WTC11 (cell line): Measurements from ENCODE around the gene MAST4. TPM values are rescaled to one million over a fixed set of nuclear protein-coding genes. Genes with fewer than 3 reads are reported as not detected.

Experiments used
- ATAC-seq: fragments of 200-7000 bp; cut with Tn5 transposase; 2 replicates; pipeline ENCODE4 v1.10.0; 2021; ENCODE audit warnings: mild to moderate bottlenecking, moderate library complexity
- CTCF ChIA-PET: fragments of 300-600 bp; sonication (Branson Sonifier 250); formaldehyde crosslinking; loops from one replicate; lab custom pipeline; 2021; ENCODE audit warnings: antibody characterized with exemption; lab: Charles Lee
- POLR2A ChIA-PET: fragments of 350-600 bp; sonication (Branson Sonifier 250); formaldehyde crosslinking; loops from one replicate; lab custom pipeline; 2021; ENCODE audit warnings: antibody characterized with exemption; lab: Charles Lee
- DNase-seq: peaks from one replicate; pipeline ENCODE4 v3.0.0; 2021; ENCODE audit warnings: low spot score
- H3K27ac Mint-ChIP-seq: 2 replicates; pipeline ENCODE4 v1.8.0; 2021; ENCODE audit warnings: mixed read lengths
- H3K27me3 Mint-ChIP-seq: 2 replicates; pipeline ENCODE4 v1.8.0; 2021; ENCODE audit warnings: low read depth, mild to moderate bottlenecking, moderate library complexity, mixed read lengths
- H3K36me3 Mint-ChIP-seq: 2 replicates; pipeline ENCODE4 v1.8.0; 2021; ENCODE audit warnings: mixed read lengths
- H3K4me1 Mint-ChIP-seq: 2 replicates; pipeline ENCODE4 v1.8.0; 2022; ENCODE audit warnings: mixed read lengths
- H3K4me3 Mint-ChIP-seq: 2 replicates; pipeline ENCODE4 v1.8.0; 2021; ENCODE audit warnings: mild to moderate bottlenecking, moderate library complexity, mixed read lengths
- H3K9me3 Mint-ChIP-seq: 2 replicates; pipeline ENCODE4 v1.8.0; 2021; ENCODE audit warnings: mixed read lengths
- ATF1 ChIP-seq: sonication (generic); formaldehyde crosslinking; IDR thresholded peaks from 2 replicates; pipeline ENCODE4 v1.8.1; 2023; ENCODE audit warnings: mild to moderate bottlenecking, moderate library complexity, missing genetic modification reagents
- EMX1 ChIP-seq: fragments of 250-450 bp; sonication (Bioruptor Pico); IDR thresholded peaks from 2 replicates; pipeline ENCODE4 v1.8.0; 2021; ENCODE audit warnings: mild to moderate bottlenecking
- ESRRA ChIP-seq: sonication (generic); formaldehyde crosslinking; IDR thresholded peaks from 2 replicates; pipeline ENCODE4 v1.8.1; 2022; ENCODE audit warnings: mild to moderate bottlenecking, missing genetic modification reagents, borderline replicate concordance
- HMGA2 ChIP-seq: fragments of 250-450 bp; sonication (Bioruptor Pico); IDR thresholded peaks from 2 replicates; pipeline ENCODE4 v1.4.0; 2021; ENCODE audit warnings: mild to moderate bottlenecking, moderate library complexity
- IRF2 ChIP-seq: sonication (generic); formaldehyde crosslinking; IDR thresholded peaks from 2 replicates; pipeline ENCODE4 v1.8.0; 2022; ENCODE audit warnings: low read depth, missing genetic modification reagents, borderline replicate concordance
- KAT7 ChIP-seq: sonication (generic); formaldehyde crosslinking; IDR thresholded peaks from 2 replicates; pipeline ENCODE4 v1.8.1; 2023; ENCODE audit warnings: missing genetic modification reagents, mild to moderate bottlenecking, borderline replicate concordance
- NFE2L1 ChIP-seq: sonication (generic); formaldehyde crosslinking; IDR thresholded peaks from 2 replicates; pipeline ENCODE4 v1.8.1; 2023; ENCODE audit warnings: missing genetic modification reagents
- OVOL2 ChIP-seq: fragments of 250-450 bp; sonication (Bioruptor Pico); IDR thresholded peaks from 2 replicates; pipeline ENCODE4 v1.9.0; 2021; ENCODE audit warnings: mild to moderate bottlenecking, borderline replicate concordance
- SMAD4 ChIP-seq: sonication (generic); formaldehyde crosslinking; IDR thresholded peaks from 2 replicates; pipeline ENCODE4 v1.8.0; 2022; ENCODE audit warnings: mild to moderate bottlenecking, missing genetic modification reagents
- ZBTB21 ChIP-seq: sonication (generic); formaldehyde crosslinking; IDR thresholded peaks from 2 replicates; pipeline ENCODE4 v1.8.1; 2023; ENCODE audit warnings: mild to moderate bottlenecking, missing genetic modification reagents, borderline replicate concordance
- ZNF219 ChIP-seq: sonication (generic); formaldehyde crosslinking; IDR thresholded peaks from 2 replicates; pipeline ENCODE4 v1.8.0; 2023; ENCODE audit warnings: missing genetic modification reagents, mild to moderate bottlenecking, borderline replicate concordance
- ZNF317 ChIP-seq: sonication (generic); formaldehyde crosslinking; IDR thresholded peaks from 2 replicates; pipeline ENCODE4 v1.8.1; 2023; ENCODE audit warnings: low read depth, mild to moderate bottlenecking, moderate library complexity, missing genetic modification reagents, borderline replicate concordance
- total RNA-seq: library from RNA; stranded (reverse); gene quantifications from 3 replicates; pipeline ENCODE4 v1.2.3, GENCODE V29; 2021
- TF ChIP-seq, protein P1 (sequence below): sonication (generic); formaldehyde crosslinking; IDR thresholded peaks from 2 replicates; pipeline ENCODE4 v1.8.1; 2023; ENCODE audit warnings: mild to moderate bottlenecking, missing genetic modification reagents, moderate library complexity
- TF ChIP-seq, protein P2 (sequence below): sonication (generic); formaldehyde crosslinking; IDR thresholded peaks from 2 replicates; pipeline ENCODE4 v1.8.1; 2022; ENCODE audit warnings: mild to moderate bottlenecking, missing genetic modification reagents, moderate library complexity, borderline replicate concordance
- TF ChIP-seq, protein P3 (sequence below): sonication (generic); formaldehyde crosslinking; IDR thresholded peaks from 2 replicates; pipeline ENCODE4 v1.8.1; 2023; ENCODE audit warnings: mild to moderate bottlenecking, missing genetic modification reagents, borderline replicate concordance
- TF ChIP-seq, protein P4 (sequence below): sonication (generic); formaldehyde crosslinking; conservative IDR thresholded peaks from 2 replicates; pipeline ENCODE4 v1.8.1; 2023; ENCODE audit warnings: mild to moderate bottlenecking, low read depth, missing genetic modification reagents, moderate library complexity
- TF ChIP-seq, protein P5 (sequence below): fragments of 250-450 bp; sonication (Bioruptor Pico); IDR thresholded peaks from 2 replicates; pipeline ENCODE4 v2.1.2; 2022; ENCODE audit warnings: mild to moderate bottlenecking, moderate library complexity
- TF ChIP-seq, protein P6 (sequence below): sonication (generic); formaldehyde crosslinking; IDR thresholded peaks from 2 replicates; pipeline ENCODE4 v1.8.0; 2023; ENCODE audit warnings: missing genetic modification reagents
- TF ChIP-seq, protein P7 (sequence below): sonication (generic); formaldehyde crosslinking; IDR thresholded peaks from 2 replicates; pipeline ENCODE4 v1.8.0; 2022; ENCODE audit warnings: mild to moderate bottlenecking, missing genetic modification reagents
- TF ChIP-seq, protein P8 (sequence below): fragments of 250-450 bp; sonication (Bioruptor Pico); IDR thresholded peaks from 2 replicates; pipeline ENCODE4 v1.9.0; 2021; ENCODE audit warnings: moderate library complexity, mild to moderate bottlenecking, inconsistent platforms, borderline replicate concordance
- TF ChIP-seq, protein P9 (sequence below): sonication (generic); formaldehyde crosslinking; IDR thresholded peaks from 2 replicates; pipeline ENCODE4 v1.8.1; 2023; ENCODE audit warnings: mild to moderate bottlenecking, missing genetic modification reagents

Gene MAST4
- total RNA-seq, 1 experiment from 2014 or later: 8.0 TPM

DNA sequence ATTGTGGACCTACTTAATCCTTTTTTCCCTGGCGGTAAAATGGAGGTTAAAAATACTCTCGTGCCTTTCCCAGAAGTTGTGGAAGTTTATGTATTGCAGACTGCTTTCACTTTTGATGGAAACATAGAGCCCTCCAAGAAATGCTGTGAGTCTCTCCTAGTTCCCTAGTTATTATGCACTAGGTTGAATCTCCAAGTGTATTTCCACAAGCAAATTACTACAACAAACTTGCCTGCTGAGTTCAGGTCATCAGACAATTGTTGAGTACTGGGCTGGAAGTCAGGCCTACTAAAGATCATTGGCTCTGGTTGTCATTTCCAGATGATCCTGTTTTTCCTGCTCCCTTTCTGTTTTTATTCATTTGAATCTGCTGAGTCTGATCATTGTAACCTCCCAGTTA is 496.3 kb downstream of the MAST4 start:
- TF ChIP-seq, protein P1, sequence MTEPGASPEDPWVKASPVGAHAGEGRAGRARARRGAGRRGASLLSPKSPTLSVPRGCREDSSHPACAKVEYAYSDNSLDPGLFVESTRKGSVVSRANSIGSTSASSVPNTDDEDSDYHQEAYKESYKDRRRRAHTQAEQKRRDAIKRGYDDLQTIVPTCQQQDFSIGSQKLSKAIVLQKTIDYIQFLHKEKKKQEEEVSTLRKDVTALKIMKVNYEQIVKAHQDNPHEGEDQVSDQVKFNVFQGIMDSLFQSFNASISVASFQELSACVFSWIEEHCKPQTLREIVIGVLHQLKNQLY: no peak
- no peak for TF ChIP-seq ESRRA (CRISPR knock-in tag)
- TF ChIP-seq, protein P2, sequence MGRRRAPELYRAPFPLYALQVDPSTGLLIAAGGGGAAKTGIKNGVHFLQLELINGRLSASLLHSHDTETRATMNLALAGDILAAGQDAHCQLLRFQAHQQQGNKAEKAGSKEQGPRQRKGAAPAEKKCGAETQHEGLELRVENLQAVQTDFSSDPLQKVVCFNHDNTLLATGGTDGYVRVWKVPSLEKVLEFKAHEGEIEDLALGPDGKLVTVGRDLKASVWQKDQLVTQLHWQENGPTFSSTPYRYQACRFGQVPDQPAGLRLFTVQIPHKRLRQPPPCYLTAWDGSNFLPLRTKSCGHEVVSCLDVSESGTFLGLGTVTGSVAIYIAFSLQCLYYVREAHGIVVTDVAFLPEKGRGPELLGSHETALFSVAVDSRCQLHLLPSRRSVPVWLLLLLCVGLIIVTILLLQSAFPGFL (CRISPR knock-in tag): no peak
- TF ChIP-seq, protein P3, sequence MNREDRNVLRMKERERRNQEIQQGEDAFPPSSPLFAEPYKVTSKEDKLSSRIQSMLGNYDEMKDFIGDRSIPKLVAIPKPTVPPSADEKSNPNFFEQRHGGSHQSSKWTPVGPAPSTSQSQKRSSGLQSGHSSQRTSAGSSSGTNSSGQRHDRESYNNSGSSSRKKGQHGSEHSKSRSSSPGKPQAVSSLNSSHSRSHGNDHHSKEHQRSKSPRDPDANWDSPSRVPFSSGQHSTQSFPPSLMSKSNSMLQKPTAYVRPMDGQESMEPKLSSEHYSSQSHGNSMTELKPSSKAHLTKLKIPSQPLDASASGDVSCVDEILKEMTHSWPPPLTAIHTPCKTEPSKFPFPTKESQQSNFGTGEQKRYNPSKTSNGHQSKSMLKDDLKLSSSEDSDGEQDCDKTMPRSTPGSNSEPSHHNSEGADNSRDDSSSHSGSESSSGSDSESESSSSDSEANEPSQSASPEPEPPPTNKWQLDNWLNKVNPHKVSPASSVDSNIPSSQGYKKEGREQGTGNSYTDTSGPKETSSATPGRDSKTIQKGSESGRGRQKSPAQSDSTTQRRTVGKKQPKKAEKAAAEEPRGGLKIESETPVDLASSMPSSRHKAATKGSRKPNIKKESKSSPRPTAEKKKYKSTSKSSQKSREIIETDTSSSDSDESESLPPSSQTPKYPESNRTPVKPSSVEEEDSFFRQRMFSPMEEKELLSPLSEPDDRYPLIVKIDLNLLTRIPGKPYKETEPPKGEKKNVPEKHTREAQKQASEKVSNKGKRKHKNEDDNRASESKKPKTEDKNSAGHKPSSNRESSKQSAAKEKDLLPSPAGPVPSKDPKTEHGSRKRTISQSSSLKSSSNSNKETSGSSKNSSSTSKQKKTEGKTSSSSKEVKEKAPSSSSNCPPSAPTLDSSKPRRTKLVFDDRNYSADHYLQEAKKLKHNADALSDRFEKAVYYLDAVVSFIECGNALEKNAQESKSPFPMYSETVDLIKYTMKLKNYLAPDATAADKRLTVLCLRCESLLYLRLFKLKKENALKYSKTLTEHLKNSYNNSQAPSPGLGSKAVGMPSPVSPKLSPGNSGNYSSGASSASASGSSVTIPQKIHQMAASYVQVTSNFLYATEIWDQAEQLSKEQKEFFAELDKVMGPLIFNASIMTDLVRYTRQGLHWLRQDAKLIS (CRISPR knock-in tag): no peak
- TF ChIP-seq, protein P4, sequence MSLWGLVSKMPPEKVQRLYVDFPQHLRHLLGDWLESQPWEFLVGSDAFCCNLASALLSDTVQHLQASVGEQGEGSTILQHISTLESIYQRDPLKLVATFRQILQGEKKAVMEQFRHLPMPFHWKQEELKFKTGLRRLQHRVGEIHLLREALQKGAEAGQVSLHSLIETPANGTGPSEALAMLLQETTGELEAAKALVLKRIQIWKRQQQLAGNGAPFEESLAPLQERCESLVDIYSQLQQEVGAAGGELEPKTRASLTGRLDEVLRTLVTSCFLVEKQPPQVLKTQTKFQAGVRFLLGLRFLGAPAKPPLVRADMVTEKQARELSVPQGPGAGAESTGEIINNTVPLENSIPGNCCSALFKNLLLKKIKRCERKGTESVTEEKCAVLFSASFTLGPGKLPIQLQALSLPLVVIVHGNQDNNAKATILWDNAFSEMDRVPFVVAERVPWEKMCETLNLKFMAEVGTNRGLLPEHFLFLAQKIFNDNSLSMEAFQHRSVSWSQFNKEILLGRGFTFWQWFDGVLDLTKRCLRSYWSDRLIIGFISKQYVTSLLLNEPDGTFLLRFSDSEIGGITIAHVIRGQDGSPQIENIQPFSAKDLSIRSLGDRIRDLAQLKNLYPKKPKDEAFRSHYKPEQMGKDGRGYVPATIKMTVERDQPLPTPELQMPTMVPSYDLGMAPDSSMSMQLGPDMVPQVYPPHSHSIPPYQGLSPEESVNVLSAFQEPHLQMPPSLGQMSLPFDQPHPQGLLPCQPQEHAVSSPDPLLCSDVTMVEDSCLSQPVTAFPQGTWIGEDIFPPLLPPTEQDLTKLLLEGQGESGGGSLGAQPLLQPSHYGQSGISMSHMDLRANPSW (CRISPR knock-in tag): no peak
- TF ChIP-seq, protein P5, sequence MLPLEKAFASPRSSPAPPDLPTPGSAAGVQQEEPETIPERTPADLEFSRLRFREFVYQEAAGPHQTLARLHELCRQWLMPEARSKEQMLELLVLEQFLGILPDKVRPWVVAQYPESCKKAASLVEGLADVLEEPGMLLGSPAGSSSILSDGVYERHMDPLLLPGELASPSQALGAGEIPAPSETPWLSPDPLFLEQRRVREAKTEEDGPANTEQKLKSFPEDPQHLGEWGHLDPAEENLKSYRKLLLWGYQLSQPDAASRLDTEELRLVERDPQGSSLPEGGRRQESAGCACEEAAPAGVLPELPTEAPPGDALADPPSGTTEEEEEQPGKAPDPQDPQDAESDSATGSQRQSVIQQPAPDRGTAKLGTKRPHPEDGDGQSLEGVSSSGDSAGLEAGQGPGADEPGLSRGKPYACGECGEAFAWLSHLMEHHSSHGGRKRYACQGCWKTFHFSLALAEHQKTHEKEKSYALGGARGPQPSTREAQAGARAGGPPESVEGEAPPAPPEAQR (CRISPR knock-in tag): no peak
- no peak for TF ChIP-seq IRF2 (CRISPR knock-in tag)
- TF ChIP-seq ZNF219 (CRISPR knock-in tag): no peak
- TF ChIP-seq NFE2L1: no peak
- TF ChIP-seq KAT7: no peak
- TF ChIP-seq ATF1 (CRISPR knock-in tag): no peak
- TF ChIP-seq, all 79 proteins: peak for 0
- CTCF ChIA-PET: no interaction called here
- Mint-ChIP-seq H3K27me3 (no peaks in the 10 kb centered on the region), H3K36me3 (peaks cover 2% of the 10 kb centered on the region; the same call in 1 of the 2 replicates), H3K4me1 (peaks cover 41% of the 10 kb centered on the region), H3K27ac (peak overlapping the region; percentile 42), H3K9me3 (no peaks in the 10 kb centered on the region), H3K4me3 (no peak overlapping the region)
- no peak for ATAC-seq
- no peak for DNase-seq
- POLR2A ChIA-PET: no interaction called here

DNA sequence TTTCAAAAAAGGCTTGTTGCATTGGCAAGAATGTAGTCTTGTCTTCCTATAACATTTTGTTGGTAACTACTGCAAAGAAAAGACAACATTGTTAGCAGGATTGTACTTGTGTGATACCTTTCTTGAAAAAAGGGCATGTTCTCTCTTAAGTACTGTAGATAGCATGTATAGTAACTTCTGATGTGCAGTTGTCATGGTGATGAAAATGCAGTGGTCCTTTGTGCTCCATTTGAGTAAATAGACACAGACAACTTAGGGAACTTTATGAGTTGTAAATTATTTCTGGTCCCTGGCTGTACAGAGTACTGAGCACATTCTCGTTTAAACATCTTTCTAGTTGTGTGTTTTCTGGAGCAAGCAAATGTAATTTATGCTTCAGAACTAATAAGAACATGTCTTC is 497.1 kb downstream of the MAST4 start:
- peak overlapping the region; percentile 87 for H3K27ac Mint-ChIP-seq
- H3K4me1 Mint-ChIP-seq: peaks cover 41% of the 10 kb centered on the region
- no peak for DNase-seq
- ChIA-PET CTCF (no interaction called here), POLR2A (no interaction called here)
- H3K36me3 Mint-ChIP-seq: peaks cover 2% of the 10 kb centered on the region; the same call in 1 of the 2 replicates
- H3K4me3 Mint-ChIP-seq: no peak overlapping the region
- no peak for ATAC-seq
- no peaks in the 10 kb centered on the region for H3K9me3 Mint-ChIP-seq
- no peaks in the 10 kb centered on the region for H3K27me3 Mint-ChIP-seq
- TF ChIP-seq SMAD4 (CRISPR knock-in tag) (no peak), ZBTB21 (CRISPR knock-in tag) (no peak), ZNF317 (CRISPR knock-in tag) (no peak), HMGA2 (CRISPR knock-in tag) (no peak), EMX1 (CRISPR knock-in tag) (no peak), OVOL2 (CRISPR knock-in tag) (no peak)
- TF ChIP-seq, protein P6, sequence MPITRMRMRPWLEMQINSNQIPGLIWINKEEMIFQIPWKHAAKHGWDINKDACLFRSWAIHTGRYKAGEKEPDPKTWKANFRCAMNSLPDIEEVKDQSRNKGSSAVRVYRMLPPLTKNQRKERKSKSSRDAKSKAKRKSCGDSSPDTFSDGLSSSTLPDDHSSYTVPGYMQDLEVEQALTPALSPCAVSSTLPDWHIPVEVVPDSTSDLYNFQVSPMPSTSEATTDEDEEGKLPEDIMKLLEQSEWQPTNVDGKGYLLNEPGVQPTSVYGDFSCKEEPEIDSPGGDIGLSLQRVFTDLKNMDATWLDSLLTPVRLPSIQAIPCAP: no peak
- TF ChIP-seq, protein P7, sequence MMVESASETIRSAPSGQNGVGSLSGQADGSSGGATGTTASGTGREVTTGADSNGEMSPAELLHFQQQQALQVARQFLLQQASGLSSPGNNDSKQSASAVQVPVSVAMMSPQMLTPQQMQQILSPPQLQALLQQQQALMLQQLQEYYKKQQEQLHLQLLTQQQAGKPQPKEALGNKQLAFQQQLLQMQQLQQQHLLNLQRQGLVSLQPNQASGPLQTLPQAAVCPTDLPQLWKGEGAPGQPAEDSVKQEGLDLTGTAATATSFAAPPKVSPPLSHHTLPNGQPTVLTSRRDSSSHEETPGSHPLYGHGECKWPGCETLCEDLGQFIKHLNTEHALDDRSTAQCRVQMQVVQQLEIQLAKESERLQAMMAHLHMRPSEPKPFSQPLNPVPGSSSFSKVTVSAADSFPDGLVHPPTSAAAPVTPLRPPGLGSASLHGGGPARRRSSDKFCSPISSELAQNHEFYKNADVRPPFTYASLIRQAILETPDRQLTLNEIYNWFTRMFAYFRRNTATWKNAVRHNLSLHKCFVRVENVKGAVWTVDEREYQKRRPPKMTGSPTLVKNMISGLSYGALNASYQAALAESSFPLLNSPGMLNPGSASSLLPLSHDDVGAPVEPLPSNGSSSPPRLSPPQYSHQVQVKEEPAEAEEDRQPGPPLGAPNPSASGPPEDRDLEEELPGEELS (CRISPR knock-in tag): no peak
- TF ChIP-seq, protein P8, sequence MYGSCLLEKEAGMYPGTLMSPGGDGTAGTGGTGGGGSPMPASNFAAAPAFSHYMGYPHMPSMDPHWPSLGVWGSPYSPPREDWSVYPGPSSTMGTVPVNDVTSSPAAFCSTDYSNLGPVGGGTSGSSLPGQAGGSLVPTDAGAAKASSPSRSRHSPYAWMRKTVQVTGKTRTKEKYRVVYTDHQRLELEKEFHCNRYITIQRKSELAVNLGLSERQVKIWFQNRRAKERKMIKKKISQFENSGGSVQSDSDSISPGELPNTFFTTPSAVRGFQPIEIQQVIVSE (CRISPR knock-in tag): no peak
- TF ChIP-seq, protein P9, sequence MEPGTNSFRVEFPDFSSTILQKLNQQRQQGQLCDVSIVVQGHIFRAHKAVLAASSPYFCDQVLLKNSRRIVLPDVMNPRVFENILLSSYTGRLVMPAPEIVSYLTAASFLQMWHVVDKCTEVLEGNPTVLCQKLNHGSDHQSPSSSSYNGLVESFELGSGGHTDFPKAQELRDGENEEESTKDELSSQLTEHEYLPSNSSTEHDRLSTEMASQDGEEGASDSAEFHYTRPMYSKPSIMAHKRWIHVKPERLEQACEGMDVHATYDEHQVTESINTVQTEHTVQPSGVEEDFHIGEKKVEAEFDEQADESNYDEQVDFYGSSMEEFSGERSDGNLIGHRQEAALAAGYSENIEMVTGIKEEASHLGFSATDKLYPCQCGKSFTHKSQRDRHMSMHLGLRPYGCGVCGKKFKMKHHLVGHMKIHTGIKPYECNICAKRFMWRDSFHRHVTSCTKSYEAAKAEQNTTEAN (CRISPR knock-in tag): no peak
